Measurements from ENCODE around the gene CBFA2T2. TPM values are rescaled to one million over a fixed set of nuclear protein-coding genes. Genes with fewer than 3 reads are reported as not detected.

Gene CBFA2T2
- total and polyA plus RNA-seq, 2 donors (not counting 1 experiment from before 2014, with no cell fraction given), result 26.9 to 30.0 TPM

DNA sequence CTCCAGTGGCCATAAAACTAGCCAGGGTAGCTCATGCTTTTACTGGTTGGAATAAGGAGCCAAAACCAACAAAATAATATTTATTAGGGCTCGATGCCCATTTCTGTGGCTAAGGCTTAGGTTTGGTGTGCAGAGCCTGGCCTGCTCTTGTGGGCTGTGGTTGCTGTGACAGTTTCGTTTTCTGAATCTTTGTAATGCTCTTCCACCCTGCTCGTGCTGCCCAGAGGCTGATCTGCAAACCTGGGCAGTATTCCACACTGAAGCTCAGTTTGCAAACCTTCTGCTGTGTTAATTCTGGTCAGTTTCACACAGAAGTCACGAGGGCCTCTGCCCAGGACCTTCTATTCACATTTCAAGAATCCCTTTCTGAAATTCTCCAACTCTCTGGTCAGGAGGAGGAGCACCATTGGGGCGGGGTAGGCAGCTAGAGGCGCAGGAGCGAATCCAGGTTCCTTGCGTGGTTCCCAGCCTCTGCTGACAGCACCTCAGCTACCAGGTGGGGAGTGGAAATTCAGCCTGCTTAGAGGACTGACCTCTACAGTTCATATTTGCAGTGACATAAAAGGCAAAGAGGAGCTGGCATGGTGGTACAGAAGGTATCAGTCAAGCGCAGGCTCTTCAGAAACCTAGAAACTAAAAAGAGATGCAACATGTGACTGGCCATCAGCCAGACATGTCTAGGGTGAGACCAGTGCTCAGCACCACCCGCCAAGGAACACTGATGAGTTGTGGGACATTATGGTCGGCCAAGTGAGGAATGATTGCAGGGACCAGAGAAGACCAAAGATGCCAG, 157.9 kb downstream of the CBFA2T2 start:
- no peak overlapping the region for H3K4me2 ChIP-seq (replicated peaks; ENCODE audit: low read depth, low read length, poor library complexity, severe bottlenecking)
- no peaks in the 10 kb centered on the region for H4K20me1 ChIP-seq (ENCODE audit: control insufficient read depth, insufficient read depth, low read length, poor library complexity, severe bottlenecking)

More for the DNA sequence above, 157.9 kb downstream of the CBFA2T2 start:
- intact Hi-C loops (cut with micrococcal nuclease), result no loop called here
- Mint-ChIP-seq H3K27me3 (no peaks in the 10 kb centered on the region), H3K4me1 (peaks cover 5% of the 10 kb centered on the region), H3K9me3 (ENCODE audit: insufficient read depth) (no peaks in the 10 kb centered on the region), H3K4me3 (no peak overlapping the region), H3K27ac (no peak overlapping the region)
- CTCF ChIA-PET, result no interaction called here
- POLR2A ChIA-PET, result no interaction called here
- no peak for TF ChIP-seq EZH2 (IDR thresholded peaks at IDR 0.05; ENCODE audit: borderline replicate concordance, insufficient read depth, low read depth, low read length, poor library complexity, severe bottlenecking)
- TF ChIP-seq, protein P1, sequence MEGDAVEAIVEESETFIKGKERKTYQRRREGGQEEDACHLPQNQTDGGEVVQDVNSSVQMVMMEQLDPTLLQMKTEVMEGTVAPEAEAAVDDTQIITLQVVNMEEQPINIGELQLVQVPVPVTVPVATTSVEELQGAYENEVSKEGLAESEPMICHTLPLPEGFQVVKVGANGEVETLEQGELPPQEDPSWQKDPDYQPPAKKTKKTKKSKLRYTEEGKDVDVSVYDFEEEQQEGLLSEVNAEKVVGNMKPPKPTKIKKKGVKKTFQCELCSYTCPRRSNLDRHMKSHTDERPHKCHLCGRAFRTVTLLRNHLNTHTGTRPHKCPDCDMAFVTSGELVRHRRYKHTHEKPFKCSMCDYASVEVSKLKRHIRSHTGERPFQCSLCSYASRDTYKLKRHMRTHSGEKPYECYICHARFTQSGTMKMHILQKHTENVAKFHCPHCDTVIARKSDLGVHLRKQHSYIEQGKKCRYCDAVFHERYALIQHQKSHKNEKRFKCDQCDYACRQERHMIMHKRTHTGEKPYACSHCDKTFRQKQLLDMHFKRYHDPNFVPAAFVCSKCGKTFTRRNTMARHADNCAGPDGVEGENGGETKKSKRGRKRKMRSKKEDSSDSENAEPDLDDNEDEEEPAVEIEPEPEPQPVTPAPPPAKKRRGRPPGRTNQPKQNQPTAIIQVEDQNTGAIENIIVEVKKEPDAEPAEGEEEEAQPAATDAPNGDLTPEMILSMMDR (IDR thresholded peaks at IDR 0.05), result no peak
- Histone ChIP-seq H3K36me3 (replicated peaks in 1 of 2; ENCODE audit: control extremely low read depth in 1 of 2, control insufficient read depth in 1 of 2, extremely low read depth in 1 of 2, insufficient read depth in 2 of 2, low read length in 1 of 2) (peaks cover 0 to 25% of the 10 kb centered on the region in 2 experiments), H3K9me3 (ENCODE audit: control extremely low read depth in 1 of 3, control insufficient read depth in 2 of 3, insufficient read depth in 1 of 3, low read length in 2 of 3) (no peaks in the 10 kb centered on the region), H3K4me1 (ENCODE audit: control insufficient read depth in 2 of 2, insufficient read depth in 2 of 2, low read length in 2 of 2) (no peaks in the 10 kb centered on the region), H3K79me2 (ENCODE audit: control insufficient read depth, insufficient read depth, low read length) (no peaks in the 10 kb centered on the region), H3K4me3 (ENCODE audit: control extremely low read depth in 1 of 5, extremely low read depth in 1 of 5, insufficient read depth in 1 of 5, low read depth in 2 of 5, low read length in 4 of 5) (no peak overlapping the region), H2AFZ (ENCODE audit: insufficient read depth, low read depth, low read length, poor library complexity, severe bottlenecking) (no peak overlapping the region), H3K27me3 (replicated peaks in 1 of 4; ENCODE audit: control extremely low read depth in 1 of 4, control insufficient read depth in 3 of 4, insufficient read depth in 4 of 4, low read length in 3 of 4) (no peaks in the 10 kb centered on the region), H3K27ac (ENCODE audit: low read length in 2 of 2) (no peak overlapping the region), H3K9ac (ENCODE audit: low read length) (no peak overlapping the region)
- no peak for DNase-seq
- 90% methylated on average over 10 of the region's 11 CpGs for WGBS (ENCODE audit: insufficient coverage)
- no peak for ATAC-seq (ENCODE audit: low read depth)

Measured in B cell (primary cell).